SK-N-SH (cell line): ENCODE measurements around the gene DLG4. TPM values are rescaled to one million over a fixed set of nuclear protein-coding genes. Genes with fewer than 3 reads are reported as not detected.
A peak's percentile ranks its signal among the peaks of the same experiment; 100 is the strongest.

Experiments used
- CTCF ChIA-PET: fragments of 300-600, 350-600 bp; formaldehyde crosslinking; extraction: SDS; loops from one replicate; lab custom pipeline; 2021; lab: Yijun Ruan, JAX
- POLR2A ChIA-PET: fragments of 350-600 bp; sonication (Branson Sonifier 250); formaldehyde crosslinking; extraction: SDS; loops from one replicate; lab custom pipeline; 2020; ENCODE audit warnings: antibody characterized with exemption, inconsistent platforms; lab: Yijun Ruan, JAX
- DNase-seq: peaks from one replicate; pipeline ENCODE4 v3.0.0; 2012
- H2AFZ ChIP-seq: fragments of 200-600 bp; sonication (generic); 2 replicates; pipeline ENCODE4 v1.8.1; 2016; ENCODE audit warnings: antibody characterized with exemption, mild to moderate bottlenecking, low read depth
- H3F3A ChIP-seq: fragments of 200-600 bp; sonication (generic); replicated peaks from 2 replicates; pipeline ENCODE3; 2016; ENCODE audit warnings: antibody characterized with exemption, mild to moderate bottlenecking; ENCODE audit not compliant: insufficient read depth
- H3K27ac ChIP-seq, 2 experiments: fragments of 200-500 bp in 1 of 2; fragments of 200-600 bp in 1 of 2; sonication (Bioruptor generic) in 1 of 2; sonication (generic), shearing (Covaris generic) in 1 of 2; 2 replicates each; pipeline versions ENCODE4 v1.5.1 to v1.6.1; 2014 to 2016; ENCODE audit warnings: low read depth in 2 of 2, inconsistent platforms in 1 of 2, low read length in 1 of 2, mild to moderate bottlenecking in 1 of 2, mixed read lengths in 1 of 2
- H3K27me3 ChIP-seq: fragments of 200-600 bp; sonication (generic), shearing (Covaris generic); 2 replicates; pipeline ENCODE4 v1.6.1; 2016; ENCODE audit warnings: mixed run types; ENCODE audit not compliant: insufficient read depth
- H3K36me3 ChIP-seq, 2 experiments: fragments of 200-500 bp in 1 of 2; fragments of 200-600 bp in 1 of 2; sonication (Bioruptor generic) in 1 of 2; sonication (generic) in 1 of 2; replicated peaks in 1 of 2; 2 replicates each; pipeline versions ENCODE3 to v1.5.1; 2014 to 2016; ENCODE audit warnings: low read length in 1 of 2, mild to moderate bottlenecking in 1 of 2; ENCODE audit not compliant: insufficient read depth in 2 of 2, control insufficient read depth in 1 of 2
- H3K4me1 ChIP-seq, 2 experiments: fragments of 200-500 bp in 1 of 2; fragments of 200-600 bp in 1 of 2; sonication (Bioruptor generic) in 1 of 2; sonication (generic), shearing (Covaris generic) in 1 of 2; 2 replicates each; pipeline versions ENCODE4 v1.5.1 to v1.6.1; 2014 to 2016; ENCODE audit warnings: low read depth in 1 of 2, low read length in 1 of 2, mixed run types in 1 of 2; ENCODE audit not compliant: insufficient read depth in 2 of 2, control insufficient read depth in 1 of 2
- H3K4me2 ChIP-seq: fragments of 200-600 bp; sonication (generic), shearing (Covaris generic); 2 replicates; pipeline ENCODE4 v1.6.1; 2017; ENCODE audit warnings: mixed run types
- H3K4me3 ChIP-seq, 2 experiments: fragments of 200-500 bp in 1 of 2; fragments of 200-600 bp in 1 of 2; sonication (Bioruptor generic) in 1 of 2; sonication (generic), shearing (Covaris generic) in 1 of 2; 2 replicates each; pipeline versions ENCODE4 v1.5.1 to v1.8.1; 2014 to 2016; ENCODE audit warnings: low read depth in 2 of 2, inconsistent platforms in 1 of 2, low read length in 1 of 2, mild to moderate bottlenecking in 1 of 2, mixed read lengths in 1 of 2, moderate library complexity in 1 of 2
- H3K79me2 ChIP-seq: fragments of 200-600 bp; sonication (generic); 2 replicates; pipeline ENCODE4 v1.8.1; 2017; ENCODE audit warnings: mild to moderate bottlenecking; ENCODE audit not compliant: insufficient read depth
- H3K9ac ChIP-seq: fragments of 200-600 bp; sonication (generic); 2 replicates; pipeline ENCODE4 v1.6.1; 2017; ENCODE audit warnings: mixed run types
- H3K9me2 ChIP-seq: fragments of 200-600 bp; sonication (generic); 2 replicates; pipeline ENCODE4 v1.6.1; 2017; ENCODE audit warnings: mixed run types
- H3K9me3 ChIP-seq: fragments of 200-600 bp; sonication (generic); 2 replicates; pipeline ENCODE4 v1.6.1; 2017; ENCODE audit warnings: mixed run types, mild to moderate bottlenecking, moderate library complexity
- H4K20me1 ChIP-seq: fragments of 200-600 bp; sonication (generic); 2 replicates; pipeline ENCODE4 v1.6.1; 2017; ENCODE audit warnings: mild to moderate bottlenecking, mixed run types; ENCODE audit not compliant: insufficient read depth
- CHD2 ChIP-seq: fragments of 150-350 bp; IDR thresholded peaks from 2 replicates; pipeline ENCODE4 v1.6.1; 2018; ENCODE audit warnings: low read length; ENCODE audit not compliant: partially characterized antibody
- ELF1 ChIP-seq: IDR thresholded peaks from 2 replicates; pipeline ENCODE4 v1.4.0; 2012
- EP300 ChIP-seq, 2 experiments: IDR thresholded peaks; 2 replicates each; pipeline versions ENCODE4 v1.4.0 to v1.6.1; 2012; ENCODE audit warnings: borderline replicate concordance in 1 of 2, low read depth in 1 of 2, low read length in 1 of 2
- GABPA ChIP-seq: IDR thresholded peaks from 2 replicates; pipeline ENCODE4 v1.4.0; 2012; ENCODE audit warnings: low read depth, mild to moderate bottlenecking
- MXI1 ChIP-seq: IDR thresholded peaks from 2 replicates; pipeline ENCODE4 v1.6.1; 2012; ENCODE audit warnings: mild to moderate bottlenecking, low read depth, low read length, improper control_type of control experiment
- NRF1 ChIP-seq: IDR thresholded peaks from 2 replicates; pipeline ENCODE4 v1.6.1; 2012; ENCODE audit warnings: low read depth, mild to moderate bottlenecking, low read length
- PBX3 ChIP-seq: IDR thresholded peaks from 2 replicates; pipeline ENCODE4; 2012
- POLR2AphosphoS5 ChIP-seq: IDR thresholded peaks from 2 replicates; pipeline ENCODE4 v1.6.1; 2012; ENCODE audit warnings: low read depth, low read length
- TAF1 ChIP-seq: IDR thresholded peaks from 2 replicates; pipeline ENCODE4 v1.6.1; 2012; ENCODE audit warnings: low read depth, mild to moderate bottlenecking, low read length, moderate library complexity, borderline replicate concordance
- TEAD4 ChIP-seq: IDR thresholded peaks from 2 replicates; pipeline ENCODE4 v1.4.0; 2012; ENCODE audit warnings: mild to moderate bottlenecking, borderline replicate concordance; ENCODE audit not compliant: insufficient read depth
- YY1 ChIP-seq: IDR thresholded peaks from 2 replicates; pipeline ENCODE4 v1.4.0; 2012; ENCODE audit warnings: low read depth, mild to moderate bottlenecking
- ZBTB33 ChIP-seq: IDR thresholded peaks from 2 replicates; pipeline ENCODE4 v1.4.0; 2012; ENCODE audit warnings: low read depth, borderline replicate concordance
- WGBS: methylation state at CpG from one replicate; pipeline ENCODE4 v1.1.6; 2017; ENCODE audit warnings: low lambda C conversion rate; 5-methylcytosine and 5-hydroxymethylcytosine counted together
- polyA plus RNA-seq, 3 experiments: library from polyadenylated mRNA; depleted of rRNA; stranded (reverse); fragments of >200 nt; gene quantifications; 2 replicates each; pipeline ENCODE4 v1.2.3, GENCODE V29; 2012
- TF ChIP-seq, protein P1 (sequence below): IDR thresholded peaks from 2 replicates; pipeline ENCODE4 v1.4.0; 2012; ENCODE audit warnings: low read depth

The DLG4 gene
- polyA plus RNA-seq, 1 of the 3 experiments (the other 2 are of a cell fraction) = 30.5 TPM

DNA sequence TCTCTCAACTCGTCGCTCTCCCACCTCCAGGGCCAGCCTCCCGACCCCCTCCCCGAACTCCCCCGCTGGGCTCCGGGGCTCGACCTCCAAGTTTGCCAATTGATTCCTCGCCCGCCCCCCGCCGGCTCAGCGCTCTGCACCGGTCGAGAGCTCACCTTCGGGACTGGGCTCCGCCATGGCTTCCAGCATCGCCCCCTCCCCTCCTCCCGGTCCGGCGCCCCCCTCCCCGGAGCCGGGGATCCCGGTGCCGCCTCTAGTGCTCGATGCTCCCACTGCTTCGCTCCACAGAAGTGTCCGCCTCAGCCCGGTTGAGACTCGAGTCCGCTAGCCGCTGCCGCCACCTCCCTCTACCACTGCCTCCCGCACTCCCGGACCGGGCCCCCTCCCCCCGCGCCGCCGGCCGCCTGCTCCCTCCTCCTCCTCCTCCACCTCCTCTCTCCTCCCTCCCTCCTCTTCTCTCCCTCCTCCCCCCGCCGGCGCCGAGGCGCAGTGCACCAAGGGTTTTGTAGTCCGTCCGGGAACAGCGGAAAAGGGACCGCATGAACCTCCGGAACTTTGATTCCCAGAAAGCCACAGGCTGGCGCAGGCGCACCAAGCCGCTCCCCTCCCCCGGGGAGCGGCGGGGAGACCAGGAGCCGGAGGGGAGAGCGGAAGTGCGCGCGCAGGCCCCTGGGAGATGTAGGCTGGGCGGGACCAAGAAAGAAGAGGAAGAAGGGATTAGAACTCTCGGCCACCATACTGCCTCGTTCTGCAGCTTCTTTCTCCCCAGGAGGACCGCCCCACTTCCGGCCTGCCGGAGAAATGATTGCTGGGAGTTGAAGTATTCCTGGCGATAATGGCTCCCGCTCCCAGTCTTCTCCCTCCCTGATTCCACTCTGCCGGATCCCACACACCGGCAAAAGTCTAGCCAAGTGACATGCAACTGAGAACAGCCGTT is 19.7 kb upstream of the DLG4 start, which contains the start of gene PHF23:
Gene PHF23, minus strand, starts transcription at position 367 of the 937 bp plus-strand sequence. Its CDS starts 178 bp downstream, at position 189.
- Histone ChIP-seq H3K27me3 (no peaks in the 10 kb centered on the region), H3K4me2 (peak within 1 kb of the TSS; percentile 83), H2AFZ (no peak within 1 kb of the TSS), H3K79me2 (peaks cover 75% of the 10 kb centered on the region), H4K20me1 (peaks cover 7% of the 10 kb centered on the region; the same call in 1 of the 2 replicates), H3F3A (peaks cover 60% of the 10 kb centered on the region), H3K9me2 (no peaks in the 10 kb centered on the region), H3K4me3 (peak within 1 kb of the TSS; percentile 88 to 99), H3K9ac (peak within 1 kb of the TSS; percentile 97), H3K9me3 (no peaks in the 10 kb centered on the region), H3K4me1 (peaks cover 36 to 41% of the 10 kb centered on the region in 2 experiments), H3K27ac (peak within 1 kb of the TSS; percentile 75 to 99), H3K36me3 (peaks cover 30 to 50% of the 10 kb centered on the region in 2 experiments)
- WGBS = 2% methylated on average over 59 of the region's 72 CpGs
- ChIA-PET CTCF (interaction anchor here (1.0 to 5.6 kb wide), 3 partner anchors 19 to 57 kb away, joined by 3 to 35 read pairs (median 26); partner anchors contain the start of genes ACADVL, DLG4 and SLC2A4), POLR2A (interaction anchor here (0.6 to 1.7 kb wide), 6 partner anchors 10 to 25 kb away, joined by 3 to 7 read pairs (median 5); partner anchors contain the start of genes CTDNEP1 and ELP5)
- peak; percentile 98 for TF ChIP-seq NRF1
- peak; percentile 10; the same call in 1 of the 2 replicates for TF ChIP-seq PBX3
- peak; percentile 85 for TF ChIP-seq YY1
- no peak for TF ChIP-seq EP300 (IDR thresholded peaks at IDR 0.05; ENCODE audit: borderline replicate concordance in 1 of 2, low read depth in 1 of 2, low read length in 1 of 2)
- peak; percentile 56; the same call in 1 of the 2 replicates for TF ChIP-seq POLR2AphosphoS5
- peak; percentile 94 for TF ChIP-seq ELF1
- no peak for TF ChIP-seq MXI1
- TF ChIP-seq ZBTB33 = peak; percentile 57; the same call in 1 of the 2 replicates
- no peak for TF ChIP-seq TEAD4
- TF ChIP-seq GABPA = peak; percentile 91
- TF ChIP-seq, protein P1, sequence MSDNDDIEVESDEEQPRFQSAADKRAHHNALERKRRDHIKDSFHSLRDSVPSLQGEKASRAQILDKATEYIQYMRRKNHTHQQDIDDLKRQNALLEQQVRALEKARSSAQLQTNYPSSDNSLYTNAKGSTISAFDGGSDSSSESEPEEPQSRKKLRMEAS = peak; percentile 67
- peak; percentile 74 for TF ChIP-seq TAF1
- TF ChIP-seq CHD2 = peak; percentile 79
- peak; percentile 94 for DNase-seq
